GM21447 (cell line): ENCODE measurements around the gene SBF1.
A peak's percentile ranks its signal among the peaks of the same experiment; 100 is the strongest.
"Not testable (repeated sequence)": the region's sequence is repeated elsewhere in the genome, so short reads cannot be mapped to it uniquely, and the experiment has no call there.

Experiments
- ATAC-seq: cut with Tn5 transposase; IDR thresholded peaks from one replicate; pipeline ENCODE4 v1.9.1; 2021; ENCODE audit not compliant: unreplicated experiment

SBF1 gene

DNA sequence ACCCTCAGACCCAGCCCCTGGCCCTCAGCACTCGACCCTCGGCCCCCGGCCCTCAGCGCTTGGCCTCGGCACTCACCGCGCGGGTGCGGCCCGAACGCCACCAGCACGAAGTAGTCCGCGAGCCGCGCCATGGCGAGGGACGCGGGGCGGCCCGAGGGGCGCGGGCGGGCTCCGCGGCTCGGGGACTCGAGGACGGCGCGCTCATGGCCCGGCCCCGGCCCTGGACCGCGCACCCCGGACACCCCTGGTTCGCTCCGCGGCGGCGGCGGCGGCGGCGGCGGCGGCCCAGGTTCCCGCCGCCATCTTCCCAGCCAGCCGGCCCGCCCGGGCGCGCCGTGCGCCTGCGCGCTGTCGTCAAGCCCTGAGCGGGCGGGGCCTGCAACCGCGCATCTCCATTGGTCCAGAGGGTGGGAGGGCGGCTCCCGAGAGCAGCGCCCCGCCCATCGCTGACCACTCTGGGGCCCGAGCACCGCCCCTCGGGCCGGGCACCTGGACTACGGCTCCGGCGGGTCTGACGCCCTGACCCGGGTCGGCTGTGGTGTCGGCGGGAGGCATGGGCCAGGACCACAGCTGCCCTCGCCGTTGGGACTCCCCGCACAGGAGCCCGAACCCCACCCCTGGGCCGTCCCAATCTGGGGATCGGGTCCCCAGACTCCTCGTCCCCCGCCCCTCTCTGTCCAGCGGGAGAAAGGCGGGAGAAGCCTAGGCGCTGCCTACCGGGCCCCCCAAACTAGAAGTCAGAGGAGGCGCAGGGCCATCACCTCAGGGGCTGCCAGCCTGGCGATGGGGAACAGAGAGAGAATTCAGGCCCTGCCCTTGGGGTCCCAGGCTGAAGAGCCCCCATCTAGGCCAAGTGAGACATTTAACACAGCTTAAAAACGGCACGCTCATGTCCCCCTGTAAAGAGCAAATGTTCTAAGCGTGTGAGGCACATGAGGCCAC lies at the start of gene SBF1:
SBF1 (minus strand) TSS at position 326 of the 942 bp plus-strand sequence; CDS start at position 131, 195 bp downstream.
- peak; percentile 50 for ATAC-seq

GRCh38 chr22:50523806-50524675 lies 49.2 kb upstream of the SBF1 start:
- no peak for ATAC-seq

GRCh38 chr22:50523458-50523805 lies 48.6 kb upstream of the SBF1 start:
- no peak for ATAC-seq

DNA sequence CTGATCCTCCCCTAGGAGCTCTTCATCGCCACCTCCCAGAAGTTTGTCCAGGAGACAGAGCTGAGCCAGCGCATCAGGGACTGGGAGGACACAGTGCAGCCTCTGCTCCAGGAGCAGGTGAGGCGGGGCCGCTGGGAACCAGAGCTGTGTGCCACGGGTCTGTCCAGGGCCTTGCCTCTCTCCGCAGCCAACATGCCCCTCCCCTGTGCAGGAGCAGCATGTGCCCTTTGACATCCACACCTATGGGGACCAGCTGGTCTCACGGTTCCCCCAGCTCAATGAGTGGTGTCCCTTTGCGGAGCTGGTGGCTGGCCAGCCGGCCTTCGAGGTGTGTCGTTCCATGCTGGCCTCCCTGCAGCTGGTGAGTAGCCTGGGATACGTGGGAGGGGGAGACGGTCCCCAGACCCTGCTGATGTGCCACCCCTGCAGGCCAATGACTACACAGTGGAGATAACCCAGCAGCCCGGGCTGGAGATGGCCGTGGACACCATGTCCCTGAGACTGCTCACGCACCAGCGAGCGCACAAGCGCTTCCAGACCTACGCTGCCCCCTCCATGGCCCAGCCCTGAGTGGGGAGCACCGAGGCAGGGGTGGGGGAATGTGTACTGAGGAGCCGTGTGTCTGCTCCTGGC lies 48.1 kb upstream of the SBF1 start:
- no peak for ATAC-seq

- ATAC-seq: no peak
Measured at GRCh38 chr22:50522208-50522805, 47.5 kb upstream of the SBF1 start.

GRCh38 chr22:50521710-50522109 lies 46.9 kb upstream of the SBF1 start:
- ATAC-seq: no peak

- ATAC-seq: no peak
Measured at GRCh38 chr22:50520826-50521453, 46.1 kb upstream of the SBF1 start.

GRCh38 chr22:50520184-50520583 lies 45.3 kb upstream of the SBF1 start:
- ATAC-seq: not testable (repeated sequence)

DNA sequence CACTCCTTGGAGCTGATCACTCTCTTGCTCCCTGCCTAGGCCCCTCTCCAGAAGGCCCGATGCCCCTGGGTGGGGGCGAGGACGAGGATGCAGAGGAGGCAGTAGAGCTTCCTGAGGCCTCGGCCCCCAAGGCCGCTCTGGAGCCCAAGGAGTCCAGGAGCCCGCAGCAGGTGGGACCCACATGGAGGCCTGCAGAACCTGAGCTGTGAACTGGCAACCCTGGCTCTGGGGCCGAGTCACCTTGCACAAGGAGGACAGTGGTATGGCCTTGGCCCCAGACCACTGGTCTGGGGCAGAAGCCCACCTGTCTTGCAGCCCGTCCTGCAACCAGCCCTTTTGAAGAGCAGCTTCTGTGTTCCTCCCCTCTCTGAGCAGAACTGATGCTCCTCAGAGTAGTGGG lies 44.3 kb upstream of the SBF1 start:
- ATAC-seq: no peak

DNA sequence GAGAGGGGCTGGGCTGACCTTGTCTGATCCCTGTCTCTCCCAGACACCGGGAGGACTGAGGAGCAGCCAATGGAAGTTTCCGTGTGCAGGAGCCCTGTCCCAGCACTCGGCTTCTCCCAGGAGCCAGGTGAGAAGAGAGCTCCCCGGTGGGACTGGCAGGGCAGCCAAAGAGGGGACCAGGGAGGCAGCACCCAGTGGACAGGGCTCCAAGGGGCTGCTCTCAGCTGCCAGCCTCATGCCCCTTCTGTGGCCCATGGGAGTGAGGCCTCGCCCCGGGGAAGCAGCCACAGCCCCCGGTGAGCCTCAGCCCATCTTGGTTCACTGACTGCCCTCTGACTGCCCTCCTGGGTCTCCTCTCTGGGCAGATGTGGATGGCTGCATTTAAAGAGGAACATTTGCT lies 43.8 kb upstream of the SBF1 start:
- ATAC-seq: no peak

- ATAC-seq: no peak
Measured at GRCh38 chr22:50517495-50518260, 42.8 kb upstream of the SBF1 start.

GRCh38 chr22:50516891-50517290 lies 42.1 kb upstream of the SBF1 start:
- ATAC-seq: no peak

DNA sequence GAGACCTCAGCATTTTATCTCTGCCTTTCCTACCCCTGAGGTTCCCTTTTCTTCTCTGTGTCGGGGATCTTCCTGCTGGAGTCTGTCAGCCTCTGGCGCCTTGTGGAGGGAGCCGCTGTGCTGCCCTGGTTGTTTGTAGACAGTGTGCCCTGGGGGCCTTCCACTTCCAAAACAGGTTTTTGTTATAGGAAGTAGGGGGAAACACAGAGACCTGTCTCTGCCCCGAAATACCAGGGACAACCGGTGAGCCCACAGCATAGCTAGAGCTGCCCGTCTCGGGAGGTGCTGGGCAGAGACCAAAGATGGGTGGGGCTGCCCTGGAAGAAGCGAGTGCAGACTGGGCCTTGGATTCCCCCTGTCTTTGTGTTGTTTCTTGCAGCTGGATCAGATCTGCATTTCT lies 41.2 kb upstream of the SBF1 start:
- ATAC-seq: no peak

DNA sequence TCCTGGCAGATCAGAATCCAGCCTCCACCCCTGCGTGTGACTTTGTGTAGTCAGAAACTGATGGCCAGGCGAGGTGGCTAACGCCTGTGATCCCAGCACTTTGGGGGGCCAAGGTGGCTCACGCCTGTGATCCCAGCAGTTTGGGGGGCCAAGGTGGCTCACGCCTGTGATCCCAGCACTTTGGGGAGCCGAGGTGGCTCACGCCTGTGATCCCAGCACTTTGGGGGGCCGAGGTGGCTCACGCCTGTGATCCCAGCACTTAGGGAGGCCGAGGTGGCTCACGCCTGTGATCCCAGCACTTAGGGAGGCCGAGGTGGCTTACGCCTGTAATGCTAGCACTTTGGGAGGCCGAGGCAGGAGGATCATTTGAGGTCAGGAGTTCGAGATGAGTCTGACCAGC lies 38.3 kb upstream of the SBF1 start:
- no peak for ATAC-seq

- ATAC-seq: no peak
Measured at GRCh38 chr22:50508897-50509296, 34.1 kb upstream of the SBF1 start.

- peak; percentile 59 for ATAC-seq
Measured at GRCh38 chr22:50507991-50508884, 33.4 kb upstream of the SBF1 start, which contains the start of gene NCAPH2. Gene NCAPH2 (plus strand): TSS chr22:50508224. CDS start chr22:50508338, 114 bp downstream.

DNA sequence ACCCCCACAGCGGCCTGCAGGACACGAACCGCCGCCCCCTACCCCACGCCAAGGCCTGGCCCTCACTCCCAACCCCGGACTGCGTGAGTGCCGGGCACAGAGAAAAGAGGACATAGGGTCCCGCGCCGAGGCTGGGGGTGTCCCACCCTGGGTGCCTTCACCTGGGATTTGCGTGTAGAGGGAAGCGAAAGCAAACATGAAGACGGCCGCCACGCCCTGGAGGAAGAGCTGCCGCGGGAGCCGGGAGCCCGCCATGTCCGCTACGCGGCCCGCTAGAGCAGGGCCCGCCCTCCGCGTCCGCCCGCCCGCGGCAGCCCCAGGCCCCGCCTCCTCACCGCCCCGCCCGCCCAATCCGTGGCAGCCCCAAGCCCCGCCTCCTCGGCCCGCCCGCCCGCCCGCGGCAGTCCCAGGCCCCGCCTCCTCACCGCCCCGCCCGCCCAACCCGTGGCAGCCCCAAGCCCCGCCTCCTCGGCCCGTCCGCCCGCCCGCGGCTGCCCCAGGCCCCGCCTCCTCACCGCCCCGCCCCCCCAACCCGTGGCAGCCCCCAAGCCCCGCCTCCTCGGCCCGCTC lies 32.7 kb upstream of the SBF1 start, which contains the start of gene LMF2:
LMF2 (minus strand) TSS at position 282 of the 570 bp plus-strand sequence; CDS start at position 255, 27 bp downstream.
- peak; percentile 44 for ATAC-seq
